Activated T-cell treated with anti-CD3 and anti-CD28 coated beads for 24 hours (primary cell): ENCODE results near the gene NR1H3.
"Not testable (repeated sequence)": the region's sequence is repeated elsewhere in the genome, so short reads cannot be mapped to it uniquely, and the experiment has no call there.

Source experiments
- DNase-seq: peaks from one replicate; pipeline ENCODE4 v3.0.0-alpha.2; 2020; ENCODE audit warnings: low read depth

Gene NR1H3

GRCh38 chr11:47257517-47258316, at the start of gene NR1H3:
Gene NR1H3, plus strand, starts transcription at chr11:47257996. Its CDS starts 1,221 bp downstream, at chr11:47259217.
- no peak for DNase-seq

GRCh38 chr11:47208008-47208552, 49.7 kb upstream of the NR1H3 start:
- DNase-seq: not testable (repeated sequence)

DNA sequence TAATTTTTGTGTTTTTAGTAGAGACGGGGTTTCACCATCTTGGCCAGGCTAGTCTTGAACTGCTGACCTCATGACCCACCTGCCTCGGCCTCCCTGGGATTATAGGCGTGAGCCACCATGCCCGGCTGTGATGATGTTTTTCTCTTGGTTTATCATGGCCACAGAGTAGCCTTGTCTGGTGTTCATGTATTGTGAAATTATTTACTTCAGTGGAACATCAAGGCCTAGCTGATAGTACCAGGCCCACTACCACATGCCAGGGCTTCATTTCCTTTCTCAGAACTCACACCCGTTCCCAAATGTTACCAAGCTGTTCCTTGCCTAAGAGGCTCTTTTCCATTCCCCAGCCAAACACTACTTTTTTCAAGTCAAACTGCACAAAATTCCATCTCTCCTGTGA, 49.2 kb upstream of the NR1H3 start:
- no peak for DNase-seq

DNA sequence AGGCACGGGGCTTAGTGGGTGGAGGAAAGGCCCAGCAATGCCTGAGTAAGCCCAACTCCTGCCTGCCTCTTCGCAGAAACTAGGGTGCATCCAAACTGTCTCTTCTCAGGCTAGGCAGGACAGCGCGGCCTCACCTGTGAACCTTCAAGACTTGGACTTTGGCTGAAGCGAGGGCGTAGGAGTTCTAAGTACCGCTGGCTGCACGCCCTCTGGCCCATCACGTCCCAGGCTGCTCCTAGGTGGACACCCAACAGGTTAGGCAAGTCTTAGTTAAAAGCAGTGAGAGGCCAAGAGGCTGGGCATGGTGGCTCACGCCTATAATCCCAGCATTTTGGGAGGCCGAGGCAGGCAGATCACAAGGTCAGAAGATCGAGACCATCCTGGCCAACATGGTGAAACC, 44.9 kb upstream of the NR1H3 start:
- DNase-seq: no peak

GRCh38 chr11:47213950-47214565, 43.7 kb upstream of the NR1H3 start:
- DNase-seq: peak; percentile 78

DNA sequence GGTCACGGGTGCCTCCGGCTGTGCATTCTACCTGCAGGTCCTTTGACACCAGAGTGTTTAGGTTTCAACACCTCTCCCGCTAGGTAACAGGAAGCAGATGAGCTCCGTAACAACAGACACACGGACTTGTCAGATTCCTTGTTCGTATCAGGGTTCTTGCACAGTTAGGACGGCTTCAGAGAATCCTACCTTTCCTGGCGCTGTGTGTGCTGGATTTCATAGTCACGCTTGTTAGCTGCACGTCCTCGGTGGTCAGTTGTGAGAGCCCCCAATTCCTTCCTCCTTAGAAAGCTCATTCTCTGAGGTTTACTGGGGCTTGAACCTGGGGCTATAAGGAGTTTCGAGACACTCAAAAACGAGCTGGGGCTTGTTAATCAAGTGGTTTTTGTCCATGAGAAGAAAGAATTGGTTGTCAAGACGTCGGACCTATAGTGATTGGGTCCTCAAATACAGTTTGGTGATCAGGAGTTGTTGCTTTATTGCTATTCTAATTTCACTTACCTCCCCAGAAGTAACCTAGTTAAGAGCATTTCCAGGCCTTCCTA, 42.4 kb upstream of the NR1H3 start:
- no peak for DNase-seq

GRCh38 chr11:47216121-47216798, 41.5 kb upstream of the NR1H3 start:
- DNase-seq: peak; percentile 72

DNA sequence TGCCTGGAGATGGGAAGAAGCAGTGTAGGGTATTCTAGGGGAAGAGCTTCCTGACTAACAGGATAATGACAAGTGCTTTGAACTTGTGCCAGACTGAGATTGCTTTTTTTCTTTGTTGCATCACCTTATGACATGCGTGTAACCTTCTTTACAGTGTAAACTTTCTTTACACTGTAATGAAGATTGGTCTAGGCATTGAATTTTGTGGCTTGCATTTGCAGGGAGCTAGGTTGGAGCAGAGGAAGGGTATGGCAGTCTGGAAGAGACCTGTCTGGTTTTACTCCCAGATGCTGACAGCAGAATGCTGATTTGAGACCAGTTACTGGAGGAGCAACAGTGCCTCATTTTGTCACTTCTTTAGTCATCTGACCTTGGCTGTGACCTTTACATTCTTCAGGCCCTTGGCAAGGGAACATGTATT, 37.4 kb upstream of the NR1H3 start:
- DNase-seq: no peak

DNA sequence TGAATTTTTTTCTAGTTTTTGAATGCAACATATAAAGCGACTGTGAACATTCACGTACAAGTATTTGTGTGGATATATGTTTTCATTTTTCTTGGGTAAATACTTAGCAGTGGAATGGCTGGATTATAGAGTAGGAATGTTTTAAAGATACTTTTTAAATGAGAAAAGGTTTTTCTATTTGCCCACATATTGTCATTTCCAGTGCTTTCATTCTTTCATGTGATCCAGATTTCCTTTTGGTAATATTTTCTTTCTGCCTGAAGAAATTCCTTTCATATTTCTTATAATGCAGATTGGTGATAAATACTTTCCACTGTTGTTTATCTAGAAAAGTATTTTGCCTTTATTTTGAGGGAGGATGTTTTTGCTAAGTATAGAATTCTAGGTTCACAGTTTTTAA, 35.1 kb upstream of the NR1H3 start:
- DNase-seq: no peak

DNA sequence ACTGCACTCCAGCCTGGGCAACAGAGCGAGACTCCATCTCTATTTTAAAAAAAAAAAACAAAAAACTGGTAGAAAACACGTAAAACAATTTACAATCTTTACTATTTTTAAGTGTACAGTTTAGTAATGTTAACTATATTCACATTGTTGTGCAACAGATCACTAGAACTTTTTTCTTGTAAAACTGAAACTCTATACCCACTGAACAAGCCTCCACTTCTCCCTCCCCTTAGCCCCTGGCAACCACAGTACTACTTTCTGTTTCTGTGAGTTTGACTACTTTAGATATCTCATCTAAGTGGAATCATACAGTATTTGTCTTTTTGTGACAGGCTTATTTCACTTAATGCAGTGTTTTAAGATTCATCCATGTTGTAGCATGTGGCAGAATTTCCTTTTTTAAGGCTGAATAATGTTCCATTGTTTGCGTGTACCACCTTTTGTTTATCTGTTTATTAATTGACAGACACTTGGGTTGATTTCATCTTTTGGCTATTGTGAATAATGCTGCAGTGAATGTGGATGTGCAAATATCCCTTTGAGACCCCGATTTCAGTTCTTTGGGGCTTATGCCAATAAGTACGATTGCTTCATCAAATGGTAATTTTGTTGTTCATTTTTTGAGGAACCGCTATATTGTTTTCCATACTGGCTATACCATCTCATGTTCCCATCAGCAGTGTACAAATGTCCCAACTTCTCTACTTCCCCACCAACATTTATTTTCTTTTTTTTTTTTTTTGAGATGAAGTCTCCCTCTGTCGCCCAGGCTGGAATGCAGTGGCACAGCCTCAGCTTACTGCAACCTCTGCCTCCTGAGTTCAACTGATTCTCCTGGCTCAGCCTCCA, 32.0 kb upstream of the NR1H3 start:
- DNase-seq: no peak

DNA sequence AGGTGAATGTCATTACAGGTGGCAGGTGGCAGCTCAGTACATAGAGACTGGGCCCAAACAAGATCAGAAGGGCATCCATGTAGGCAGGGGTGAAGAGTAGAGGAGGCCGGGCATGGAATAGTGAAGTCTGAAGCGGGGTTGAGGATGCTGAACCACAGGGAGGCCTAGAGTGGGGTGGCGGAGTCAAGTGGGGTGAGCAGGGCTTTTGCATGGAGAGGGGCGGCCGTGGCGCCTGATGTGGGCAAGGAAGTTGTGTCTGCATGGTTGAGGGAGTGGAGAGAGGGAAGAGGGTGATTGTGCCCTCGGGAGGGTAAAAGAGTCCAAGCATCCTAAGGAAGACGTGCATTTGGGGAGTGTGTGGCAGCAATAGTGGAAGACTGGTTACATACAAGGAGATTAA, 28.6 kb upstream of the NR1H3 start:
- no peak for DNase-seq

DNA sequence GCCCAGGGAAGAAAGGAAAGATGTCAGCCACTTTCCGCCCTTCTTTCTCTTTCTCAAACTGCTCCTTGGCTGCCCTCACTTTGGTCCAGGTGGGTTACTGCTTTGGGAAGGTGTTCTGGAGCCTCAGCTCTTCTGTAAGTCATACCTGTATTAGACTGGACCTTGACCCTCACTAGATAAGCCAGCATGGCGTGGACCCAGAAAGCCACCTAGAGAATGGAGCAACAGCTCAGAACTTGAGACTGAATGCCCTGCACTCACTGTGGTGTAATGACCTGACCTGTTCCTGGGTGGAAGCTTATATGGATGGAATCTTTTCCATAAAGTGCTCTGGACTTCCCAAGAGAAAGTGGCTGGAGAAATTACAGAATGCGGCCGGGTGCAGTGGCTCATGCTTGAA, 24.7 kb upstream of the NR1H3 start:
- no peak for DNase-seq

GRCh38 chr11:47233989-47234668, 23.7 kb upstream of the NR1H3 start:
- no peak for DNase-seq

DNA sequence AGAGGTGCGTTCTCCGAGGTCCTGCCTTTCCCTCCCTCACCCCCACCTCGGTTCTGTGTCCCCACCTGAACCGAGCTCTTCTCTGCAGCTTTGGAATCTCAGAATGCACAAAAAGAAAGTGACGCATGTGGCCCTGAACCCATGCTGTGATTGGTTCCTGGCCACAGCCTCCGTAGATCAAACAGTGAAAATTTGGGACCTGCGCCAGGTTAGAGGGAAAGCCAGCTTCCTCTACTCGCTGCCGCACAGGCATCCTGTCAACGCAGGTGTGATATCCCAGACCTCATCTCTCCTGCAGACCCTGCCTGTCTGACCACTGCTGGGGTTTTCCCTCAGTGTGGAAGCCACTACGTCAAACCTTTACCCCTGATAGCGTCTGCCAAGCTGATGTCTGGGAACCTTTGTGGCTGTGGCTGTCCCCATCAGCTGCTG, 23.1 kb upstream of the NR1H3 start:
- peak; percentile 25 for DNase-seq

DNA sequence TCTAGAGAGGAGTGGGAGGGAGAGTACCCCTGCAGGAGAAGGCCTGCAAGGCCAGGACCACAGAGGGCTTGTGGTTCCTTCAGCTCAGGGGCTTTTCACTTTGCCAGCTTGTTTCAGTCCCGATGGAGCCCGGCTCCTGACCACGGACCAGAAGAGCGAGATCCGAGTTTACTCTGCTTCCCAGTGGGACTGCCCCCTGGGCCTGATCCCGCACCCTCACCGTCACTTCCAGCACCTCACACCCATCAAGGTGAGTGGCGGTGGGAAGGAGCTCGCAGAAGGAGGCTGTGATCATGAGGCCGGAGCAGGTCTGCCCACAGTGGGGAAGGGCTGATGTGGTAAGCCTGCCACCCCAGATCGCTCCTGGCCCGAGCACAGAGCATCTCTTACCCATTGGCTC, 22.6 kb upstream of the NR1H3 start:
- no peak for DNase-seq

GRCh38 chr11:47236482-47236881, 21.3 kb upstream of the NR1H3 start:
- DNase-seq: no peak

GRCh38 chr11:47239852-47240251, 17.9 kb upstream of the NR1H3 start:
- no peak for DNase-seq

- DNase-seq: no peak
These were observed 15.9 kb upstream of the NR1H3 start for GRCh38 chr11:47241841-47242301.

DNA sequence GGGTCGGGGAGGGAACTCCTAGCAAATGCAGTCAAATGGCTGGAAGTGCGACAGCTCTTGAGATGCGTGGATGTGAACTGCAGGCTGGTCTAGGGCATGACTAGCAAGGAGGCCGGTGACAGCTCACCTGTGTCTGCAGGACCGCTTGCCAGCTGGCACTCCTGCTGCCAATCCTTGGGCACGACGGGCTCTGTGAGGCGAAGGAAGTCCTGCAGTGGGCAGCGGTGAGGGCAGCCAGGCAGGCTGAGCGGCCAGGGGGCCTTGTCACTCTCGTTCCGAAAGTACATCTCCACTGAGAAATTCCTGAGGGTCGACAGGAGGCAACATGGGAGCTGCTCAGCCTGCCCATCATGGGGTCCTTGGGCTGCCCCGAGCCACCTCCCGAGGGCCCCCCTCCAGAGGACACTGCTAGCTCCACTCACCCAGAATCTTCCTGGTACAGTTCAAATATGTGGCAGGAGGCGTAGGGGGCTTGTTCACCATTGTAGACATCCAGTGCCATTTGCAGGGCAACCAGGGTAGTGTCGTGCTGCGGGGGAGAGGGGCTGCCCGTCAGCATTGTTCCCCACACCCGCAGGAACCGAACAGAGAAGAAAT, 15.1 kb upstream of the NR1H3 start:
- DNase-seq: no peak

DNA sequence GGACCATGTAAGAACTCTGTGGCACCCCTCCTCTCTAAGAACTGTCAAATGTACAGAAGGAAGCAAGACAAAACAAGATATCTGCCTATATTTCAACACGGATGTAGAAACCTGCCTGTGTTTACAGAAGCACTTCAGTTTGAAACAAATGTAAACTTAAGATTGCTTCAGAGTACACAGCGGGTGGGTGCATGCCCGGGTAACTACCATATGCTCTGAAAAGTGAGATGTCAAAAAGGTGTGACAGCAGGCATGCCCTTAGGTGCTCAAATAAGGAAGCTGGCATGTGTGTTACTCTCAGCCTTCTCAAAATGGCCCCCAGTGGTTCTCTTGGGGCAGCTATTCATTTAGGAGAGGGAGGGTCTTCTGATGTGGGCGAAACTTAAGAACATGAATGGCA, 14.3 kb upstream of the NR1H3 start:
- no peak for DNase-seq
